GM15510 (cell line): ENCODE measurements around the gene FAM174B.

Source experiments
- POLR2A ChIP-seq: IDR thresholded peaks from 3 replicates; pipeline ENCODE4 v1.6.1; 2011; ENCODE audit warnings: borderline replicate concordance; ENCODE audit not compliant: insufficient read length; ENCODE audit errors: extremely low read depth

Gene FAM174B

GRCh38 chr15:92586966-92587365, 68.6 kb downstream of the FAM174B start:
- no peak for TF ChIP-seq POLR2A

GRCh38 chr15:92586383-92586942, 69.1 kb downstream of the FAM174B start:
- TF ChIP-seq POLR2A = no peak

- TF ChIP-seq POLR2A = no peak
Measured at GRCh38 chr15:92584105-92584504, 71.5 kb downstream of the FAM174B start.

GRCh38 chr15:92583096-92584034, 72.2 kb downstream of the FAM174B start:
- no peak for TF ChIP-seq POLR2A

GRCh38 chr15:92582206-92582605, 73.4 kb downstream of the FAM174B start:
- no peak for TF ChIP-seq POLR2A

GRCh38 chr15:92580933-92581445, 74.6 kb downstream of the FAM174B start:
- no peak for TF ChIP-seq POLR2A

- no peak for TF ChIP-seq POLR2A
Measured at GRCh38 chr15:92580521-92580920, 75.1 kb downstream of the FAM174B start.

GRCh38 chr15:92579931-92580470, 75.6 kb downstream of the FAM174B start:
- no peak for TF ChIP-seq POLR2A

GRCh38 chr15:92579486-92579885, 76.1 kb downstream of the FAM174B start:
- no peak for TF ChIP-seq POLR2A

- TF ChIP-seq POLR2A = no peak
Measured at GRCh38 chr15:92578096-92578835, 77.3 kb downstream of the FAM174B start.

- no peak for TF ChIP-seq POLR2A
Measured at GRCh38 chr15:92576597-92577200, 78.9 kb downstream of the FAM174B start.

- TF ChIP-seq POLR2A = no peak
Measured at GRCh38 chr15:92574566-92574965, 81.0 kb downstream of the FAM174B start.

- no peak for TF ChIP-seq POLR2A
Measured at GRCh38 chr15:92574161-92574560, 81.4 kb downstream of the FAM174B start.

GRCh38 chr15:92571824-92572223, 83.8 kb downstream of the FAM174B start:
- TF ChIP-seq POLR2A = no peak
